G401 (cell line): ENCODE measurements around the gene GPD2. TPM values are rescaled to one million over a fixed set of nuclear protein-coding genes. Genes with fewer than 3 reads are reported as not detected.
"Not testable (repeated sequence)": the region's sequence is repeated elsewhere in the genome, so short reads cannot be mapped to it uniquely, and the experiment has no call there.

ENCODE experiments used
- DNase-seq: peaks from one replicate; pipeline ENCODE4 v3.0.0-alpha.2; 2015; ENCODE audit warnings: low spot score
- in situ Hi-C: cut with HindIII; loops from 2 replicates; pipeline ENCODE4 v1.10.0; 2016; ENCODE audit warnings: low sequenced_read_pairs, mixed read lengths
- total RNA-seq: library from RNA; depleted of rRNA; stranded (reverse); fragments of >200 nt; shearing (Covaris generic); gene quantifications from 2 replicates; pipeline ENCODE4 v1.2.3, GENCODE V29; 2014

Gene GPD2
- total RNA-seq, 1 experiment from 2014 or later: 9.9 TPM

GRCh38 chr2:156511803-156512202 is 75.6 kb downstream of the GPD2 start:
- in situ Hi-C loops: no loop called here
- no peak for DNase-seq

DNA sequence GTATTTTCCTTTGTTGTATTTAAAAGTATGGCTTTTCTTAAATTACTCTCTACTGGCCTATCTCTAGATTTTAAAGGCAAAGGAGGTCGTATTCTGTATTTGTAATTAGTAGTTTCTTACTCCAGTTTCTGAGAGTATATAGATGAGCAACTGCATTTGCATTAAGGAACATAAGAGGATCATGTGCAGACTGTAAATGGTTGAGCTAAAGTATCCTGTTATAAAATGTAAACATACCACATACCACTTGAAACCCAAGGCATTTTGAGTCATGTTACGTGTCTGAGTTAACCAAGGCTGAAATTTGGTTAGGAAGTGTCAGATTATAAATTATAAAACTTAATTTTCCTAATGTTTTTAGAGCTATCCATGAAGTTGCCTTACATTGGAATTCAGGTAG is 76.3 kb downstream of the GPD2 start:
- in situ Hi-C loops: no loop called here
- no peak for DNase-seq

DNA sequence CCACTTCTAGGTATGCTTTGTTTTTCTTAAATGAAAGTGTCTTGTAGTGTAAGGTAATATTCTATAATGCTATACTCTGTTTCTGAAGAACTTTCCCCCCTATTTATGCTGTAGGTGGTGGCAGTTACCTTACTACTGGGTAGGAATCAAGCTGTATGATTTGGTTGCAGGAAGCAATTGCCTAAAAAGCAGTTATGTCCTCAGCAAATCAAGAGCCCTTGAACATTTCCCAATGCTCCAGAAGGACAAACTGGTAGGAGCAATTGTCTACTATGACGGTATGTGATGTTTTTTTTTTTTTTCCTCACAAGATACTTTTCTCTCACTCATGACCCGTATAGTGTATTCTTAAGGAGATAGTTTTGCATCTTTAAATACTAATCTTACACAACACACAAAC is 77.0 kb downstream of the GPD2 start:
- DNase-seq: no peak

GRCh38 chr2:156517419-156517818 is 81.2 kb downstream of the GPD2 start:
- no peak for DNase-seq
- in situ Hi-C loops: no loop called here

More for the DNA sequence above, 77.0 kb downstream of the GPD2 start:
- in situ Hi-C loops: no loop called here

GRCh38 chr2:156518138-156518537 is 82.0 kb downstream of the GPD2 start:
- no peak for DNase-seq
- in situ Hi-C loops: no loop called here

DNA sequence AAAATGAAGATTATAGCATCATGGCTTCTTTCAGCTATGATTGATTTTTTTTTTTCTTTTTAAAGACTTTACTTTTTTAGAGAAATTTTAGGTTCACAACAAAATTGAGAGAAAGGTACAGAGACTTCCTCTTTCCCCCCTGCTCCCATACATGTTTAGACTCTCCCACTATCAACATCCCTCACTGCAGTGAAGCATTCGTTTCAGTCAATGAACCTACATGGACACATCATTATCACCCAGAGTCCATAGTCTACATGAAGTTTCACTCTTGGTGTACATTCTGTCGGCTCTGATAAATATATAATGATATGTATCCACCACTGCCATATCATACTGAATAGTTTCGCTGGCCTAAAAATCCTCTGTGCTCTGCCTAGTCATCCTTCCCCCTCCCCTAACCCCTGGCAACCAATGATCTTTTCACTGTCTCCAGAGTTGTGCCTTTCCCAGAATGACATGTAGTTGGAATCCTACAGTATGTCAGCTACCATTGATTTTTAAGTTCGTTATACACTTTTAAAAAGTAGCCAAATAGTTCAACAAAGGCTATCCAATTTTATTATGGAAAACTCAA is 86.8 kb downstream of the GPD2 start:
- DNase-seq: no peak
- in situ Hi-C loops: no loop called here

GRCh38 chr2:156526950-156527636 is 90.9 kb downstream of the GPD2 start:
- in situ Hi-C loops: no loop called here
- no peak for DNase-seq

GRCh38 chr2:156528583-156528982 is 92.4 kb downstream of the GPD2 start:
- DNase-seq, in situ Hi-C loops: not testable (repeated sequence)

- in situ Hi-C loops: no loop called here
Measured at GRCh38 chr2:156532989-156533388, 96.8 kb downstream of the GPD2 start.

DNA sequence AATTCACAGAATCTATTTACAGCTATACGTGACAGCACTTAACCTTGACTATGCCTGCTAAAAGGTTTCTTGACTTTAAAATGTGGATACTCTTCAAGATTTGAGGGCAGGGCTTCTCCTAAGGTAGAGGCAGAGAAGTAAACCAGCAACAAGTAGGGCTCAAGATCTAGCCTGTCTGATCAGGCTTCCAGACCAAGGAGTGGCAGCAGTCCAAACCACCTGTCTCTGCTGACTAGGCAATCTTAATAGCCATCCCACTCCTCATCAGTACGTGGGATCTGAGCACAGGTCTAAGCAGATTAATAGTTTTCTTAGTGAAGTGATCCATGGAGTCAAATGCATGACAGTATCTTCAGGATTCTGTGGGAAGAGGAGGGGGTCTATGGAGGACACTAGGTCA is 100.4 kb downstream of the GPD2 start:
- no peak for DNase-seq
- in situ Hi-C loops: no loop called here

More at GRCh38 chr2:156532989-156533388, 96.8 kb downstream of the GPD2 start:
- DNase-seq: no peak

DNA sequence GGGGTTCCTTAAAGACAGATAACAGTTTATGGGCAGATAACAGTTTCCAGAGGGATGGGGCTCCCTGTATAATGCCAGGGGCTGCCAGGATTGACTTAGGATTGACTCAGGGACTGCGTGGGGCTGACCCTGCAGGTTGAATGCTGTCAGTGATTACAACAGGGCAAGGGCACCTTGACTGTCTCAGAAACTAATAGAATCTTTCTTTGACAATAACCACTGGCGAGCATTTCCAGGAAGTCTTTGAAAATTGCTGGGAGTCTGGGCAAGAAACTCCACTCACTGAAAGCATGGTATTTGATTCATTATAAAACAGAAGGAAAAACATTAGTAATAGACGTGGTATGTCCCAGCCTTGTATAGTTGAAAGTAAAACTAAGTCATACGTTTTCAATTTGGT is 101.0 kb downstream of the GPD2 start:
- no peak for DNase-seq
- in situ Hi-C loops: no loop called here

- DNase-seq: no peak
- in situ Hi-C loops: no loop called here
Measured at GRCh38 chr2:156538083-156538504, 101.9 kb downstream of the GPD2 start.

- DNase-seq: no peak
- in situ Hi-C loops: no loop called here
Measured at GRCh38 chr2:156539086-156539860, 103.1 kb downstream of the GPD2 start.

- DNase-seq: no peak
- in situ Hi-C loops: no loop called here
Measured at GRCh38 chr2:156540706-156541105, 104.5 kb downstream of the GPD2 start.

DNA sequence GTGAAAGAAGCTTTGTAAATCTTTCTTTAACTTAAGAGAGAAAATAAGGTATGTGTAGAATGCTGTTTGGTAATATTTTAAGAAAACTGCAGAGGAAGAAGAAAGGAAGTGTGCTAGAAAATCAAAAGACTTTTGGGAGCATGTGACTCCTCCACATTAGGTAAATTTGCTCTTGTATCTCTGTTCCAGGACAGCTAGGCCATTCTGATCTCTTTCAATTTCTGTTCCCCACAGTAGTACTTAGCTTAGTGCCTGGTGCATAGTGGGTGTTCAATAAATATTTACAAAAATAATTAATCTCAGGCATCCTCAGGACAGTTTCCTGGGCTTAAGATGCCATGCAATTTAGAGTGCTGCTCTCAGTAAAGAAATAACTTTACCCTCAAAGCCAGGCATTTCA is 105.0 kb downstream of the GPD2 start:
- in situ Hi-C loops: no loop called here
- DNase-seq: no peak

GRCh38 chr2:156541706-156542105 is 105.5 kb downstream of the GPD2 start:
- in situ Hi-C loops: no loop called here
- no peak for DNase-seq

- in situ Hi-C loops: no loop called here
- DNase-seq: no peak
Measured at GRCh38 chr2:156548413-156548812, 112.2 kb downstream of the GPD2 start.

GRCh38 chr2:156553714-156554442 is 117.7 kb downstream of the GPD2 start:
- DNase-seq: no peak
- in situ Hi-C loops: no loop called here

GRCh38 chr2:156561326-156561725 is 125.1 kb downstream of the GPD2 start:
- DNase-seq: no peak
- in situ Hi-C loops: no loop called here

DNA sequence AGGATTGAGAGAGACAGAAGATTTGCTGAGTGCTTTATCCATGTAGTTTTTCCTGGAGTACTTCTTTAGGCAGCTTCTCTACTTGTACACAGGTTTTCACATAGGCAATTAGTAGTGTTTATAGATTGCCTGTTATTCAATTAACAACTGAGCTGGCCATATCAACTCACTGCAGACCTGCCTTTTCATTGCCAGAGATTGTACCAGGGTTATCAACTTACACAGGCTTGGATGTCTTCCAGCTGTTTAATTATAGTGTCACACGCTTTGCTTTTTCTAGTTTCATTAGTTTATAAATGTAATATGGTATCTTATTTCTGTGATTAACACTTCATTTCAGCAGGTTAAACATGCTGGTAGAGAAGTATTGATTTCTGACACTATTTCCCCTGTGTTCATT is 125.9 kb downstream of the GPD2 start:
- DNase-seq: no peak
- in situ Hi-C loops: no loop called here
